ENCODE data around the gene RGL2.
A peak's percentile ranks its signal among the peaks of the same experiment; 100 is the strongest.

The RGL2 gene

GRCh38 chr6:33329058-33329457, 30.3 kb upstream of the RGL2 start:
- Histone ChIP-seq H3K56ac (ENCODE audit: low read length) (no peak overlapping the region), H3K27me3 (ENCODE audit: insufficient read depth, low read length, poor library complexity) (no peaks in the 10 kb centered on the region), H3K4me3 (ENCODE audit: low read length) (no peak overlapping the region), H3K23ac (ENCODE audit: low read length) (no peak overlapping the region), H3K36me3 (ENCODE audit: control insufficient read depth, insufficient read depth, low read length) (no peaks in the 10 kb centered on the region), H3K4ac (ENCODE audit: low read depth, low read length) (no peak overlapping the region), H4K8ac (ENCODE audit: low read depth, low read length) (no peak overlapping the region), H3K18ac (ENCODE audit: low read length) (no peak overlapping the region), H2BK120ac (ENCODE audit: low read depth, low read length) (no peak overlapping the region), H2AK5ac (ENCODE audit: low read length) (no peak overlapping the region), H3K27ac (ENCODE audit: low read depth, low read length) (no peak overlapping the region), H3K9ac (ENCODE audit: low read length) (no peak overlapping the region), H3K4me1 (ENCODE audit: control insufficient read depth, low read depth, low read length) (peaks cover under 1% of the 10 kb centered on the region), H3K79me1 (ENCODE audit: low read length) (no peaks in the 10 kb centered on the region), H3K79me2 (ENCODE audit: control insufficient read depth, insufficient read depth, low read length) (no peaks in the 10 kb centered on the region), H3K4me2 (ENCODE audit: low read length) (no peak overlapping the region), H2BK5ac (ENCODE audit: low read length) (no peak overlapping the region), H2BK15ac (replicated peaks; ENCODE audit: low read depth) (no peak overlapping the region), H4K5ac (ENCODE audit: low read length) (no peak overlapping the region)
- no CpG with 5 or more reads among the region's 5 CpGs for WGBS (ENCODE audit: extremely low coverage, insufficient coverage, low lambda C conversion rate)
- DNase-seq: no peak

- no peak overlapping the region for H3K18ac ChIP-seq (ENCODE audit: low read length)
These were observed 25.4 kb upstream of the RGL2 start for GRCh38 chr6:33324125-33324524.

GRCh38 chr6:33323623-33323948, 24.8 kb upstream of the RGL2 start:
- Histone ChIP-seq H3K9ac (ENCODE audit: low read length) (peak overlapping the region; percentile 64), H2BK120ac (ENCODE audit: low read depth, low read length) (no peak overlapping the region), H4K8ac (ENCODE audit: low read depth, low read length) (no peak overlapping the region), H3K4me3 (ENCODE audit: low read length) (peak overlapping the region; percentile 43), H3K4me2 (ENCODE audit: low read length) (peak overlapping the region; percentile 44), H3K23ac (ENCODE audit: low read length) (no peak overlapping the region), H2BK15ac (replicated peaks; ENCODE audit: low read depth) (no peak overlapping the region), H3K4ac (ENCODE audit: low read depth, low read length) (no peak overlapping the region), H3K56ac (ENCODE audit: low read length) (peak overlapping the region; percentile 75), H3K79me2 (ENCODE audit: control insufficient read depth, insufficient read depth, low read length) (peaks cover 26% of the 10 kb centered on the region), H2BK5ac (ENCODE audit: low read length) (no peak overlapping the region), H3K36me3 (ENCODE audit: control insufficient read depth, insufficient read depth, low read length) (peaks cover 5% of the 10 kb centered on the region), H3K27ac (ENCODE audit: low read depth, low read length) (no peak overlapping the region), H3K27me3 (ENCODE audit: insufficient read depth, low read length, poor library complexity) (no peaks in the 10 kb centered on the region), H2AK5ac (ENCODE audit: low read length) (no peak overlapping the region), H3K4me1 (ENCODE audit: control insufficient read depth, low read depth, low read length) (peaks cover 9% of the 10 kb centered on the region), H3K79me1 (ENCODE audit: low read length) (peaks cover 7% of the 10 kb centered on the region), H3K18ac (ENCODE audit: low read length) (no peak overlapping the region), H4K5ac (ENCODE audit: low read length) (no peak overlapping the region)
- DNase-seq: no peak
- WGBS (ENCODE audit: extremely low coverage, insufficient coverage, low lambda C conversion rate): no CpG with 5 or more reads among the region's 12 CpGs

More at GRCh38 chr6:33324125-33324524, 25.4 kb upstream of the RGL2 start:
- H3K4ac ChIP-seq (ENCODE audit: low read depth, low read length): no peak overlapping the region
- H3K9ac ChIP-seq (ENCODE audit: low read length): peak overlapping the region; percentile 64
- H3K79me1 ChIP-seq (ENCODE audit: low read length): peaks cover 7% of the 10 kb centered on the region
- H4K5ac ChIP-seq (ENCODE audit: low read length): no peak overlapping the region
- H3K79me2 ChIP-seq (ENCODE audit: control insufficient read depth, insufficient read depth, low read length): peaks cover 26% of the 10 kb centered on the region
- H3K4me3 ChIP-seq (ENCODE audit: low read length): no peak overlapping the region
- no peak overlapping the region for H3K23ac ChIP-seq (ENCODE audit: low read length)
- DNase-seq: no peak
- H2BK5ac ChIP-seq (ENCODE audit: low read length): no peak overlapping the region
- whole genome bisulfite sequencing (ENCODE audit: extremely low coverage, insufficient coverage, low lambda C conversion rate): no CpG with 5 or more reads among the region's 7 CpGs
- peak overlapping the region; percentile 75 for H3K56ac ChIP-seq (ENCODE audit: low read length)
- peaks cover 9% of the 10 kb centered on the region for H3K4me1 ChIP-seq (ENCODE audit: control insufficient read depth, low read depth, low read length)
- H3K27ac ChIP-seq (ENCODE audit: low read depth, low read length): no peak overlapping the region
- H2BK120ac ChIP-seq (ENCODE audit: low read depth, low read length): no peak overlapping the region
- H4K8ac ChIP-seq (ENCODE audit: low read depth, low read length): no peak overlapping the region
- H2BK15ac ChIP-seq (replicated peaks; ENCODE audit: low read depth): no peak overlapping the region
- H3K4me2 ChIP-seq (ENCODE audit: low read length): peak overlapping the region; percentile 44
- no peaks in the 10 kb centered on the region for H3K27me3 ChIP-seq (ENCODE audit: insufficient read depth, low read length, poor library complexity)
- peaks cover 5% of the 10 kb centered on the region for H3K36me3 ChIP-seq (ENCODE audit: control insufficient read depth, insufficient read depth, low read length)
- H2AK5ac ChIP-seq (ENCODE audit: low read length): no peak overlapping the region

DNA sequence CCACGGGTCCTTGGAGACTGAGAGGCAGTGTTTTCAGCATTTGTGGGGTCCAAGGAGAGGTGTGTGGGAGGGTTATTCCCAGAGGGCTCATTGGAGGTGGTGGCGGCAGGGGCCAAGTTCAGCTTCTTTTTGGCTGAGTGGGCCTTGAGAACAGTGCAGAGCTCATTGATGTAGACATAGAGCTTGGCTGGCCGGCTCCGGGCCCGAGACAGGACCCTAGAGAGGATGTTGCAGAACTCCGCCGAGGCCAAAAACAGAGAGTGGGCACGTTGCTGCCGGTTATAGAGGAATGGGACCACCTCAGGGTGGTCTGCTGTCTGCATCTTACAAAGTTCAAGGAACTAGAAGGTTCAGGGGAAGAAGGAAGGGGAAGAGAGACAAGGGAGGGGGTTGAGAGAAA, 22.5 kb upstream of the RGL2 start:
- Histone ChIP-seq H3K23ac (ENCODE audit: low read length) (no peak overlapping the region), H4K8ac (ENCODE audit: low read depth, low read length) (no peak overlapping the region), H3K9ac (ENCODE audit: low read length) (peak overlapping the region; percentile 87), H2BK5ac (ENCODE audit: low read length) (no peak overlapping the region), H3K56ac (ENCODE audit: low read length) (peak overlapping the region; percentile 99), H3K4me1 (ENCODE audit: control insufficient read depth, low read depth, low read length) (peaks cover 9% of the 10 kb centered on the region), H4K5ac (ENCODE audit: low read length) (no peak overlapping the region), H3K79me2 (ENCODE audit: control insufficient read depth, insufficient read depth, low read length) (peaks cover 26% of the 10 kb centered on the region), H3K4me3 (ENCODE audit: low read length) (no peak overlapping the region), H3K27ac (ENCODE audit: low read depth, low read length) (peak overlapping the region; percentile 48), H2BK120ac (ENCODE audit: low read depth, low read length) (no peak overlapping the region), H3K79me1 (ENCODE audit: low read length) (peaks cover 7% of the 10 kb centered on the region), H2AK5ac (ENCODE audit: low read length) (no peak overlapping the region), H3K18ac (ENCODE audit: low read length) (no peak overlapping the region), H3K36me3 (ENCODE audit: control insufficient read depth, insufficient read depth, low read length) (peaks cover 5% of the 10 kb centered on the region), H3K27me3 (ENCODE audit: insufficient read depth, low read length, poor library complexity) (no peaks in the 10 kb centered on the region), H3K4me2 (ENCODE audit: low read length) (peak overlapping the region; percentile 97), H2BK15ac (replicated peaks; ENCODE audit: low read depth) (no peak overlapping the region), H3K4ac (ENCODE audit: low read depth, low read length) (no peak overlapping the region)
- no peak for DNase-seq
- WGBS (ENCODE audit: extremely low coverage, insufficient coverage, low lambda C conversion rate): no CpG with 5 or more reads among the region's 9 CpGs

DNA sequence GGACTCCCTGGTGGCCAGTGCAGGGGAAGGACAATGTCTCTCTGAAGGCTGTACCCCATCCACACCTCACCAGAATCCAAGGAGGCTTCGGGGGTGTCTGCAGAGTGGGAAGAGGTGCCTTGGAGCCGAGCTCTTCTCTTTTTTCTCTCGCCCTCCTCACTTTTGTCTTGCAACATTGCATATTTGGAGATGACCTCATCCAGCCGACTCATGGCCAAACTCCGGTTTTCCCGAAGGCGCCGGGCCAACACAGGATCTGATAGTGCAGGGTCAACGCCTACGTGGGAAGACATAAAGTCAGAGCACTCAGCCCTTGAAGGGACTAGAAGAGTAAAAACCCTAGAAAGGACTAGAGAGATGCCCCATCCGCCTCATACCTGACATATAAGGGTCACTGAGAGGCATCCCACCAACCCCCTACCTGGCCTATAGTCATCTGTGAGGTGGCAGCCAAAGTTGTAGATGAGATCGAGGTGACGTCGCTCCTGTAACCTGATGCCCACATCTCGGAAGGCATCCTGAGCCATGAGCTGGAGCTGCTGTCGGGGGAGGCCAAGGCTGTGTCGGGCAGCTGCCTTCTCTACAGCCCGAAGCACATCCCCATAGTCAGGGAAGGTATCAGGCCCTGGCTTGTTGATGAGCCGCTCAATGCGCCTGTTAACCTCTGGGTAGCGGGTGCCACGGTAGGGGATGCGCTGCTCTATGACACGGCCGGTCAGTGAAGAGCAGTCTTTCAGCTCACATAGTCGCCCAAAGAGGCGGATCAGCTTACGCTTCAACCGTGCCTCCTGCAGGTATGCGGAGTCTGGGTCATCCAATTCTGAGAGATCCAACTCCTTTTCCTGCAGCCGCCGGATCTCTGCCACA, 21.8 kb upstream of the RGL2 start:
- Histone ChIP-seq H3K27ac (ENCODE audit: low read depth, low read length) (peak overlapping the region; percentile 48), H3K4me3 (ENCODE audit: low read length) (no peak overlapping the region), H3K18ac (ENCODE audit: low read length) (no peak overlapping the region), H4K8ac (ENCODE audit: low read depth, low read length) (no peak overlapping the region), H3K56ac (ENCODE audit: low read length) (peak overlapping the region; percentile 99), H3K36me3 (ENCODE audit: control insufficient read depth, insufficient read depth, low read length) (peaks cover 5% of the 10 kb centered on the region), H2BK120ac (ENCODE audit: low read depth, low read length) (no peak overlapping the region), H3K27me3 (ENCODE audit: insufficient read depth, low read length, poor library complexity) (no peaks in the 10 kb centered on the region), H3K79me2 (ENCODE audit: control insufficient read depth, insufficient read depth, low read length) (peaks cover 26% of the 10 kb centered on the region), H3K23ac (ENCODE audit: low read length) (no peak overlapping the region), H2BK15ac (replicated peaks; ENCODE audit: low read depth) (no peak overlapping the region), H3K4me1 (ENCODE audit: control insufficient read depth, low read depth, low read length) (peaks cover 9% of the 10 kb centered on the region), H3K4me2 (ENCODE audit: low read length) (peak overlapping the region; percentile 3), H4K5ac (ENCODE audit: low read length) (no peak overlapping the region), H2BK5ac (ENCODE audit: low read length) (no peak overlapping the region), H3K4ac (ENCODE audit: low read depth, low read length) (no peak overlapping the region), H3K9ac (ENCODE audit: low read length) (peak overlapping the region; percentile 87), H2AK5ac (ENCODE audit: low read length) (no peak overlapping the region), H3K79me1 (ENCODE audit: low read length) (peaks cover 7% of the 10 kb centered on the region)
- WGBS (ENCODE audit: extremely low coverage, insufficient coverage, low lambda C conversion rate): no CpG with 5 or more reads among the region's 32 CpGs
- DNase-seq: peak; percentile 91

DNA sequence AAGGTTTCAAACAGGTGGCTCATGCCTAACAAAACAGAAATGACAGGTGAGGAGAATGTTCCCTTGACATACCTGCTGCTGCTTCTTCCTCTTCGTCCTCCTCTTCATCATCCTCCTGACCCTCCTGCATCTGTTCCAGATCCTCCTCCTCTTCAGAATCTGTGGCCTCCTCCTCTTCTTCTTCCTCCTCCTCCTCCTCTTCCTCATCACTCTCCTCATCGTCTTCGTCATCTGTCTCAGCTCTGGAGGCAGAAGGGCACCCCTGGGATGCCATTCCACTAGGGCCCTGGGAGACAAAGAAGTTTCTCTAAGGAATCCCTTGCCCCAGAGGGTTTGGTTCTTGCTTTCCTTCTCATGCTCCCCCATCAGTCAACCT, 21.2 kb upstream of the RGL2 start:
- H3K79me1 ChIP-seq (ENCODE audit: low read length): peaks cover 7% of the 10 kb centered on the region
- H3K36me3 ChIP-seq (ENCODE audit: control insufficient read depth, insufficient read depth, low read length): peaks cover 5% of the 10 kb centered on the region
- H3K18ac ChIP-seq (ENCODE audit: low read length): no peak overlapping the region
- no peak overlapping the region for H4K8ac ChIP-seq (ENCODE audit: low read depth, low read length)
- no peak overlapping the region for H2BK5ac ChIP-seq (ENCODE audit: low read length)
- no CpG with 5 or more reads among the region's 3 CpGs for WGBS (ENCODE audit: extremely low coverage, insufficient coverage, low lambda C conversion rate)
- peaks cover 9% of the 10 kb centered on the region for H3K4me1 ChIP-seq (ENCODE audit: control insufficient read depth, low read depth, low read length)
- H3K4me2 ChIP-seq (ENCODE audit: low read length): no peak overlapping the region
- H3K9ac ChIP-seq (ENCODE audit: low read length): no peak overlapping the region
- no peak overlapping the region for H3K27ac ChIP-seq (ENCODE audit: low read depth, low read length)
- no peak overlapping the region for H2BK120ac ChIP-seq (ENCODE audit: low read depth, low read length)
- DNase-seq: no peak
- no peak overlapping the region for H2BK15ac ChIP-seq (replicated peaks; ENCODE audit: low read depth)
- no peaks in the 10 kb centered on the region for H3K27me3 ChIP-seq (ENCODE audit: insufficient read depth, low read length, poor library complexity)
- no peak overlapping the region for H3K23ac ChIP-seq (ENCODE audit: low read length)
- no peak overlapping the region for H4K5ac ChIP-seq (ENCODE audit: low read length)
- H3K4ac ChIP-seq (ENCODE audit: low read depth, low read length): no peak overlapping the region
- H3K79me2 ChIP-seq (ENCODE audit: control insufficient read depth, insufficient read depth, low read length): peaks cover 26% of the 10 kb centered on the region
- H3K56ac ChIP-seq (ENCODE audit: low read length): no peak overlapping the region
- no peak overlapping the region for H3K4me3 ChIP-seq (ENCODE audit: low read length)
- H2AK5ac ChIP-seq (ENCODE audit: low read length): no peak overlapping the region

All from mesendoderm (in vitro differentiated cells).